Raji (cell line): ENCODE data around the gene DNAAF3.

Experiments used
- POLR2A ChIP-seq: IDR thresholded peaks from 2 replicates; pipeline ENCODE4 v1.6.1; 2011; ENCODE audit warnings: low read depth, low read length, control low read depth; ENCODE audit not compliant: insufficient read depth

Gene DNAAF3

DNA sequence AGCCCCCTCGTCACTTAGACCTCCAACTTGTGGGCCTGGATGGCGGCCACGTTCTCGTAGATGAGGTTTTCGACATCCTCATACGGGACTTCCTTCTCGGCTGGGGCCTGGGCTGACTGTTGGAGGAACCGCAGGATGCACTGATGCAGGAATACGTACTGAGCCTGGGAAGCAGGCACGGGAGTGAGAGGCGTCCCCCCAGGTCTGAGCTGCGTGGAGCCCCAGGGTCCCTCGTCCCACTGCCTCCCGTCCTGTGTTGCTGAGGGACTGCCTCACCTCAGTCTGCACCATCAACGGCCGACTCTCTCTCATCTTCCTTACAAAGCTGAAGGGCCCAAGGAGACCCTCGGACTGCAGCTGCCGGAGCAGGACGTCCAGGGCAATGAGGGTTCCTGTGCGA is 15.3 kb upstream of the DNAAF3 start:
- no peak for TF ChIP-seq POLR2A

- TF ChIP-seq POLR2A: no peak
These were observed 13.4 kb upstream of the DNAAF3 start, which contains the start of gene SYT5 for GRCh38 chr19:55179606-55180484. SYT5 (minus strand) TSS chr19:55180289; CDS start chr19:55179041, 1,248 bp downstream.

DNA sequence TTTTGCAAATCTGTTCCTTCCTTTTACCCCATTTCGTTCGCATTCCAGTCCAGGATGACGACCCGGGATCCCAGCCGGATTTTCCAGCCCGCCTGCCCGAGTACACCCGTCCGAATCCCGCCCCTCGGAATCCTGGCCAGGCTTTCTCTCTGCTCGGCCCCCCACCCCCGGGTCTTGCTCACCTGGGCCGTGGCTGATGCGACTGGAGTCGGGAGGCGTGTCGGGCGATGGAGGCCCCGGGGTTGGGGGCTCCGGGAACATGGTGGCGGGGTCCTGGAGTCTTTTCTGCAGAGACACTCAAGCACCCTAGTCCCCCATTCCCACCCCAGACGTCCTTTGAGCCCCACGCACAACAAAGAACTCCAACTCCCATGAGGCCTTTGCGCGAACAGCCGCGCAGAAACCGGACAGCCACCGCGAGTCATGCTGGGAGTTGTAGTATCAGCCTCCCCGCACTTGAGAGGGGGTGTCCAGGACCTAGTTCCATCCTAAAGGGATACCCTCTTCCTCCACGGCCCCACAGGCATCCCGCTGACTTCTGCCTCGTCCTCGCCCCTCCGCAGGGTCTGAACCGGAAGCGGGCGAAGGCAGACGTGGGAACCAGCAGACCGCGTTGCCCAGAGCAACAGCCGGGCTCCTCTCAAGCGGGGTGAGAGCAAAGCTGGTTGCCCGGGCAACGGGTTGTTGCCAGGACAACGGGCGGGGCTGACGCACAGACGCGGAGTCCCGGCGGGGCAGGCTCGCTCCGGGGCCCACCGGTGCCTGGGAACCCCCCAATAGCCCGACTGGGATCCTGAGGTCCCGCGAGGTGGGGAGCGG is 12.6 kb upstream of the DNAAF3 start:
- TF ChIP-seq POLR2A: 0 out of 2 replicates have a peak, but pooled peaks have one; percentile 33

GRCh38 chr19:55176076-55176475 is 9.7 kb upstream of the DNAAF3 start:
- TF ChIP-seq POLR2A: 0 out of 2 replicates have a peak, but pooled peaks have one; percentile 34

DNA sequence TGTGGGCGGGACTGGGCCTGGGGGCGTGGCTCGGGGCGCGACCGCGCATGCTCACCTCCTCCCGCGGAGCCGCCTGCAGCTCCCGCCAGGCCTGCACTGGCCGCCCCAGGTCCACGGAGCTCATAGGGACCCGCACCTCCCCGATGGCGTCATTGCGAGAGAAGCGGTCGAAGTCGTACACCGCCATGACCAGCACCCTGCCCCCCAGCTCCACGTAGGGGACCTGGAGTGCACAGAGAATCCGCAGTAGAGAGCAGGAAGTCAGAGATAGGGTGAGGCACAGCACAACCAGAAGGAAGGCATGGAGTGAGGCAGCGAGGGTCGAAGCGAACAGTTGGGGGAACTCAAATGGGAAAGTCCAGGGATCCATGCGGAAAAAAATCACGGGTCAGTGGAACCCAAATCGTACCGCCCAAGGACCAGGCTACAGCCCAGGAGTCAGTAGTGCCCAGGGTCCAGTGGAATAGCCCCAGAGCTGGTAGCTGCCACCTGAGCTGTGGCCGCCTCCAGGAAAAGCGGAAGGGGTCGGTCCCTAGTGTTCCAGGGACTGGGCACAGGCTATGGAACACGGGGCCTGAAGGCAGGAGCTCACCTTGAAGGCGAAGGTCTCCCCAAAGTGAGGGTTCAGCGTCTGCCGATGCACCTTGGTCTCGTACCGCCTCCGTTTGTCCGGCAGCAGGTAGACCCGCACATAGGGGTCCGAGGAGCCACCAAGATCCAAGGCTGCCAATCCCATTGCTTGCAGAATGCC is 8.9 kb upstream of the DNAAF3 start:
- TF ChIP-seq POLR2A: no peak

DNA sequence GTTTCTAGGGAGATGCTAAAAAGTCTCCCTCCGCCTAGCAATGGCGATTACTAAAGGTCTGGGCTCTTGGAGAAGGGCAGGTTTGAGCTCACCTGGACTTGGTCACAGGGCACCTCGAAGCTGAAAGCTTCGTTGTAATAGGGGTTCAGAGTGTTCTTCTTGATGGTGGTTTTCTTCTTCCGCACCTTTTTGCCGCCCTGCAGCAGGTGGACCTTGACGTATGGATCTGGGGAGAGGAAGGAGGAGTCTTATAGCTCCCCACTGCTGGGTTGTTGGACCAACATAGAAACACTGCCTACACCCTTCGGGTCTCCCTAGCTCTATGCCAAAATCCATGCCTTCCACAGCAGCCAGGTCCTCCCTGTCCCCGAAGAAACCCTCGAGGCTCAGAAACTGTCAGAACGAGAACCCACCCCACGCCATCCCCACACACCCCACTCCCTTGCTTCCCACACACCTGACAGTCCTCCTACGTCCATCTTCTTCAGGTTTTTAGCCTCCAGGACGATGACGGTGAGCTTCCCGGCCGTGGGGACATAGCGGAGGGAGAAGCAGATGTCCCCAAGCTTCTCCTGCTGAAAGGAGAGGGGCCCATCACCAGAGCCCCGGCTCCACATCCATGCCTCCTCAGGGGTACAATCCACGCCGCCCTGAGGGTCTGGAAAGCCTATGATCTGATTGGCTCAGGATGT is 8.2 kb upstream of the DNAAF3 start:
- TF ChIP-seq POLR2A: no peak

- peak; percentile 46 for TF ChIP-seq POLR2A
These were observed 7.4 kb upstream of the DNAAF3 start for GRCh38 chr19:55173714-55174409.

DNA sequence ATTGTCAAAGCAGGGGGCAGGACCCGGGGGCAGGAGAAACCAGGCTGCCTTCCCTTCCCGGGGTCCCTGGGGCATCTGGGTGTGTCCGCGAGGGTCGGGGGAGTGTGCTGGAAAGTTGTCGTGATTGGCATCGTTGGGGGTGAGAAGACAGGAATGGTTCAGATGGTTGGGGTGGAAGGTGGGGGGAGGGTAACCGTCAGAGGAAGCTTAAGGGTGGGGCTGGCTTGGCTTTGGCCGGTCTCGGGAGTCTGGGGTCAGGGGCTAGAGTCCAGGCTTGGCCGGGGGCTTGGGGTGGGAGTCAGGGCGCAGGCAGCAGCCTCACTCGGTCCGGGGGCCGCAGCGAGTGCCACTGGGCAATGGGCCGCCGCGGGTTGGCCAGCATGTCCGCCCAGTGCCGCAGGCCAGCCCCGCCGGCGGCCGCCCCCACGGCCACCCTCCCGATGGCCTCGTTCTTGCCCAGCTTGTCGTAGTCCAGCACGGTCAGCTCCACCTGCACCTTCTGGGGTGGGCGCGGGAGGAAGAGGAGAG is 6.8 kb upstream of the DNAAF3 start:
- no peak for TF ChIP-seq POLR2A

DNA sequence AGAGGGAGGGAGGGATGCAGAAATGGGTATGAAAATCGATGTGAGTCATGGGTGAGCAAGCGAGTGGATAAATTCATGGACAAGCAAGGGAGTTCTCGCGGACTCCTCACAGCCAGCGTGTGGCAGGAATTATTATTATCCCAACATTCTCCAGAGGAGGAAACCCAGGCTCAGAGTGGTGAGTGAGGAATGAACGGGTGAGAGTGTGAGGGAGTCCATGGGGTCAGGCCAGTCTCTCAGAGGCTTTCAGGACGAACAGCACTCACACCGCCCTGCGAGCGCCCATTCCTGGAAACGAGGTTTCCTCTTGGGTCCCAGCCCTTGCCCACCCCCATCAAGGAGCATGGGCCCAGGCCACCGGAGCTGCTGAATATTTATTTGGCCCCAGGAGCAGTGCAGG is 6.3 kb upstream of the DNAAF3 start:
- no peak for TF ChIP-seq POLR2A

DNA sequence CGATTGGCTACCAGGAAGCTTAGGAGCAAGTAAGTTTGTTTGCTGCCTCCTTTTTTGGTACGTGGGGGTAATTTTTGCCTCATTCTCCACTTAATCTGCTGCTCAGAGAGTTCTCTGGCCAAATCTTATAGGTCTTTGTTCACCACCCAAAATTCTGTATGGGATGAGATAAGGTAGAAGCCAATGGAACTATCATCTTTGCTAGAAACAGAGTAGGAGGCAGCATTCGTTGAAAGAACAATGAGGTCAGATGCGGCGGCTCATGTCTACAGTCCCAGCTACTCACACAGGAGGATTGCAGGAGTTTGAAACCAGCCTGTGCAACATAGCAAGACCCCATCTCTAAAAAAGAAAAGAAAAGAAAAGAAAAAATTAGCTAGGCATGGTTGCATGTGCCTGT is 5.0 kb upstream of the DNAAF3 start:
- TF ChIP-seq POLR2A: no peak

DNA sequence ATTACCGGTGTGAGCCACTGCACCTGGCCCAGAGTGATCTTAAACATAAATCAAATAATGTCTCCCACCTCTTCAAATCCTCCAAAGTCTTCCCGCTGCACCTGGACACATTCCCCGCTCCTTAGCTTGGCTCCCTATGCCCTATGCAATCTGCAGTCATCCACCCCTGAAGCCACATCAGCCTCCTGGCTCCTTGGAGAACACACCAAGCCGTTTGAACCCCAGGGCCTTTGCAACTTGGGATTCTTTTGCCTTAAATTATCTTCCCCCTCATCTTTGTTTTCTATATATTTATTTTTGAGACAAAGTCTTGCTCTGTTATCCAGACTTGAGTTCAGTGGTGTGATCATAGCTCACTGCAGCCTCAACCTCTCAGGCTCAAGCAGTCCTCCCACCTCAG is 2.7 kb upstream of the DNAAF3 start:
- TF ChIP-seq POLR2A: no peak

GRCh38 chr19:55165952-55166529 is 372 bp downstream of the DNAAF3 start:
- TF ChIP-seq POLR2A: no peak

- no peak for TF ChIP-seq POLR2A
These were observed 4.7 kb downstream of the DNAAF3 start for GRCh38 chr19:55161571-55162322.
